Measurements from ENCODE around the gene NID2.

Gene NID2

GRCh38 chr14:52040598-52040997, 28.3 kb downstream of the NID2 start:
- no peak for ATAC-seq
- TF ChIP-seq ARNTL (CRISPR knock-in tag; IDR thresholded peaks at IDR 0.05; ENCODE audit: borderline replicate concordance, low read depth) = no peak
- TF ChIP-seq ZNF565 (CRISPR knock-in tag; conservative IDR thresholded peaks at IDR 0.05; ENCODE audit: low read depth) = no peak
- no peak for TF ChIP-seq SNAI2 (CRISPR knock-in tag; IDR thresholded peaks at IDR 0.05)
- TF ChIP-seq ZC3H10 (CRISPR knock-in tag; IDR thresholded peaks at IDR 0.05) = no peak
- no peak for TF ChIP-seq PPARA (CRISPR knock-in tag; IDR thresholded peaks at IDR 0.05; ENCODE audit: borderline replicate concordance)
- TF ChIP-seq ZNF8 (CRISPR knock-in tag; IDR thresholded peaks at IDR 0.05) = no peak
- no peak for TF ChIP-seq ZFP3 (CRISPR knock-in tag; IDR thresholded peaks at IDR 0.05)
- TF ChIP-seq, protein P1, sequence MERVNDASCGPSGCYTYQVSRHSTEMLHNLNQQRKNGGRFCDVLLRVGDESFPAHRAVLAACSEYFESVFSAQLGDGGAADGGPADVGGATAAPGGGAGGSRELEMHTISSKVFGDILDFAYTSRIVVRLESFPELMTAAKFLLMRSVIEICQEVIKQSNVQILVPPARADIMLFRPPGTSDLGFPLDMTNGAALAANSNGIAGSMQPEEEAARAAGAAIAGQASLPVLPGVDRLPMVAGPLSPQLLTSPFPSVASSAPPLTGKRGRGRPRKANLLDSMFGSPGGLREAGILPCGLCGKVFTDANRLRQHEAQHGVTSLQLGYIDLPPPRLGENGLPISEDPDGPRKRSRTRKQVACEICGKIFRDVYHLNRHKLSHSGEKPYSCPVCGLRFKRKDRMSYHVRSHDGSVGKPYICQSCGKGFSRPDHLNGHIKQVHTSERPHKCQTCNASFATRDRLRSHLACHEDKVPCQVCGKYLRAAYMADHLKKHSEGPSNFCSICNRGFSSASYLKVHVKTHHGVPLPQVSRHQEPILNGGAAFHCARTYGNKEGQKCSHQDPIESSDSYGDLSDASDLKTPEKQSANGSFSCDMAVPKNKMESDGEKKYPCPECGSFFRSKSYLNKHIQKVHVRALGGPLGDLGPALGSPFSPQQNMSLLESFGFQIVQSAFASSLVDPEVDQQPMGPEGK (CRISPR knock-in tag; IDR thresholded peaks at IDR 0.05; ENCODE audit: borderline replicate concordance) = no peak
- no peak for TF ChIP-seq GLIS3 (CRISPR knock-in tag; IDR thresholded peaks at IDR 0.05)
- no peak for TF ChIP-seq ZNF70 (CRISPR knock-in tag; IDR thresholded peaks at IDR 0.05)
- TF ChIP-seq, protein P2, sequence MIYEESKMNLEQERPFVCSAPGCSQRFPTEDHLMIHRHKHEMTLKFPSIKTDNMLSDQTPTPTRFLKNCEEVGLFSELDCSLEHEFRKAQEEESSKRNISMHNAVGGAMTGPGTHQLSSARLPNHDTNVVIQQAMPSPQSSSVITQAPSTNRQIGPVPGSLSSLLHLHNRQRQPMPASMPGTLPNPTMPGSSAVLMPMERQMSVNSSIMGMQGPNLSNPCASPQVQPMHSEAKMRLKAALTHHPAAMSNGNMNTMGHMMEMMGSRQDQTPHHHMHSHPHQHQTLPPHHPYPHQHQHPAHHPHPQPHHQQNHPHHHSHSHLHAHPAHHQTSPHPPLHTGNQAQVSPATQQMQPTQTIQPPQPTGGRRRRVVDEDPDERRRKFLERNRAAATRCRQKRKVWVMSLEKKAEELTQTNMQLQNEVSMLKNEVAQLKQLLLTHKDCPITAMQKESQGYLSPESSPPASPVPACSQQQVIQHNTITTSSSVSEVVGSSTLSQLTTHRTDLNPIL (CRISPR knock-in tag; IDR thresholded peaks at IDR 0.05; ENCODE audit: low read depth) = no peak
- TF ChIP-seq TCF4 (CRISPR knock-in tag; IDR thresholded peaks at IDR 0.05; ENCODE audit: borderline replicate concordance) = no peak

- ATAC-seq = no peak
- TF ChIP-seq, protein P3, sequence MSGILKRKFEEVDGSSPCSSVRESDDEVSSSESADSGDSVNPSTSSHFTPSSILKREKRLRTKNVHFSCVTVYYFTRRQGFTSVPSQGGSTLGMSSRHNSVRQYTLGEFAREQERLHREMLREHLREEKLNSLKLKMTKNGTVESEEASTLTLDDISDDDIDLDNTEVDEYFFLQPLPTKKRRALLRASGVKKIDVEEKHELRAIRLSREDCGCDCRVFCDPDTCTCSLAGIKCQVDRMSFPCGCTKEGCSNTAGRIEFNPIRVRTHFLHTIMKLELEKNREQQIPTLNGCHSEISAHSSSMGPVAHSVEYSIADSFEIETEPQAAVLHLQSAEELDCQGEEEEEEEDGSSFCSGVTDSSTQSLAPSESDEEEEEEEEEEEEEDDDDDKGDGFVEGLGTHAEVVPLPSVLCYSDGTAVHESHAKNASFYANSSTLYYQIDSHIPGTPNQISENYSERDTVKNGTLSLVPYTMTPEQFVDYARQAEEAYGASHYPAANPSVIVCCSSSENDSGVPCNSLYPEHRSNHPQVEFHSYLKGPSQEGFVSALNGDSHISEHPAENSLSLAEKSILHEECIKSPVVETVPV (CRISPR knock-in tag; IDR thresholded peaks at IDR 0.05) = no peak
- no peak for TF ChIP-seq ISL1 (CRISPR knock-in tag; IDR thresholded peaks at IDR 0.05)
- no peak for TF ChIP-seq ZC3H10 (CRISPR knock-in tag; IDR thresholded peaks at IDR 0.05)
- no peak for TF ChIP-seq SNAI2 (CRISPR knock-in tag; IDR thresholded peaks at IDR 0.05)
- no peak for TF ChIP-seq ZNF8 (CRISPR knock-in tag; IDR thresholded peaks at IDR 0.05)
- no peak for TF ChIP-seq ZFP3 (CRISPR knock-in tag; IDR thresholded peaks at IDR 0.05)
- no peak for TF ChIP-seq OSR1 (CRISPR knock-in tag; IDR thresholded peaks at IDR 0.05)
- TF ChIP-seq GLIS3 (CRISPR knock-in tag; IDR thresholded peaks at IDR 0.05) = no peak
- no peak for TF ChIP-seq PPARA (CRISPR knock-in tag; IDR thresholded peaks at IDR 0.05; ENCODE audit: borderline replicate concordance)
- TF ChIP-seq TOX (CRISPR knock-in tag; IDR thresholded peaks at IDR 0.05; ENCODE audit: borderline replicate concordance) = no peak
- no peak for TF ChIP-seq ZNF565 (CRISPR knock-in tag; conservative IDR thresholded peaks at IDR 0.05; ENCODE audit: low read depth)
- TF ChIP-seq, protein P4, sequence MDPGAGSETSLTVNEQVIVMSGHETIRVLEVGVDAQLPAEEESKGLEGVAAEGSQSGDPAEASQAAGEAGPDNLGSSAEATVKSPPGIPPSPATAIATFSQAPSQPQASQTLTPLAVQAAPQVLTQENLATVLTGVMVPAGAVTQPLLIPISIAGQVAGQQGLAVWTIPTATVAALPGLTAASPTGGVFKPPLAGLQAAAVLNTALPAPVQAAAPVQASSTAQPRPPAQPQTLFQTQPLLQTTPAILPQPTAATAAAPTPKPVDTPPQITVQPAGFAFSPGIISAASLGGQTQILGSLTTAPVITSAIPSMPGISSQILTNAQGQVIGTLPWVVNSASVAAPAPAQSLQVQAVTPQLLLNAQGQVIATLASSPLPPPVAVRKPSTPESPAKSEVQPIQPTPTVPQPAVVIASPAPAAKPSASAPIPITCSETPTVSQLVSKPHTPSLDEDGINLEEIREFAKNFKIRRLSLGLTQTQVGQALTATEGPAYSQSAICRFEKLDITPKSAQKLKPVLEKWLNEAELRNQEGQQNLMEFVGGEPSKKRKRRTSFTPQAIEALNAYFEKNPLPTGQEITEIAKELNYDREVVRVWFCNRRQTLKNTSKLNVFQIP (CRISPR knock-in tag; IDR thresholded peaks at IDR 0.05; ENCODE audit: borderline replicate concordance, low read depth) = no peak
- no peak for TF ChIP-seq CSDC2 (CRISPR knock-in tag; IDR thresholded peaks at IDR 0.05)
- no peak for TF ChIP-seq TCF4 (CRISPR knock-in tag; IDR thresholded peaks at IDR 0.05; ENCODE audit: borderline replicate concordance)
- no peak for TF ChIP-seq ARNTL (CRISPR knock-in tag; IDR thresholded peaks at IDR 0.05; ENCODE audit: borderline replicate concordance, low read depth)
- TF ChIP-seq, protein P1 (CRISPR knock-in tag; IDR thresholded peaks at IDR 0.05; ENCODE audit: borderline replicate concordance) = no peak
- TF ChIP-seq ESRRG (CRISPR knock-in tag; IDR thresholded peaks at IDR 0.05) = no peak
- TF ChIP-seq RARB (CRISPR knock-in tag; IDR thresholded peaks at IDR 0.05) = no peak
- no peak for TF ChIP-seq TSHZ2 (CRISPR knock-in tag; IDR thresholded peaks at IDR 0.05)
These were observed 29.6 kb downstream of the NID2 start for GRCh38 chr14:52039124-52039815.
